Measurements from ENCODE around the gene LY6G5B.

The LY6G5B gene

DNA sequence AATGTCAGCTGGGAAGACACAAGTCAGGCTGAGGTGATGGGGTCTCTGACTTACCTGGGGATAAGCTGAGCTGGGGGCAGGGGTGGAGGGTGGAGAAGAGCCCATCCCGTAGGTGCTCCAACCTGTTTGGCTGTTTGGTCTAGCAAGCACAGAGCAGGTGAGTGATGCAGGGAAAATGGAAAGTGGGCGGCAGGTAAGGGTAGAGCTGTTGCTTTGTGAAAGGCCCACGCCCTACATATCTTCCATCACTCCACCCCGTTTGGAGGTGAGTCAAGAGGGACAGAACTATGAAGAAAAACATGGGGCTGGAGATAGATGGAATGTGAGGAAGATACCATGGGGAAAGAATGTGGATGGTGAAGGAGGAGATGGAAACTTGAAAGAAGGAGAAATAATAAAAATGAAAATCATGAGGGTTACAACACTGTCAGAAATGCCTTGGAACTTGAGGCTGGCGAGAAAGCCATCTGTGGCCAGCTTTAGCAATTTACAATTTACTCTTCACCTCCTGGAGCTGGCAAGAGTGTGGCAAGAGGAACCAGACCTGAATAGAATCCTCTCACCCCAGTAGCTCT lies 50.5 kb downstream of the LY6G5B start:
- no peaks in the 10 kb centered on the region for H3K9me3 Mint-ChIP-seq
- H3K4me1 Mint-ChIP-seq, result peaks cover 4% of the 10 kb centered on the region
- no peak overlapping the region for H3K27ac Mint-ChIP-seq
- H3K36me3 Mint-ChIP-seq (ENCODE audit: low read depth), result peaks cover 10% of the 10 kb centered on the region
- H3K27me3 Mint-ChIP-seq (ENCODE audit: low read depth), result peaks cover 4% of the 10 kb centered on the region
- H3K4me3 Mint-ChIP-seq, result no peak overlapping the region
- TF ChIP-seq, protein P1, sequence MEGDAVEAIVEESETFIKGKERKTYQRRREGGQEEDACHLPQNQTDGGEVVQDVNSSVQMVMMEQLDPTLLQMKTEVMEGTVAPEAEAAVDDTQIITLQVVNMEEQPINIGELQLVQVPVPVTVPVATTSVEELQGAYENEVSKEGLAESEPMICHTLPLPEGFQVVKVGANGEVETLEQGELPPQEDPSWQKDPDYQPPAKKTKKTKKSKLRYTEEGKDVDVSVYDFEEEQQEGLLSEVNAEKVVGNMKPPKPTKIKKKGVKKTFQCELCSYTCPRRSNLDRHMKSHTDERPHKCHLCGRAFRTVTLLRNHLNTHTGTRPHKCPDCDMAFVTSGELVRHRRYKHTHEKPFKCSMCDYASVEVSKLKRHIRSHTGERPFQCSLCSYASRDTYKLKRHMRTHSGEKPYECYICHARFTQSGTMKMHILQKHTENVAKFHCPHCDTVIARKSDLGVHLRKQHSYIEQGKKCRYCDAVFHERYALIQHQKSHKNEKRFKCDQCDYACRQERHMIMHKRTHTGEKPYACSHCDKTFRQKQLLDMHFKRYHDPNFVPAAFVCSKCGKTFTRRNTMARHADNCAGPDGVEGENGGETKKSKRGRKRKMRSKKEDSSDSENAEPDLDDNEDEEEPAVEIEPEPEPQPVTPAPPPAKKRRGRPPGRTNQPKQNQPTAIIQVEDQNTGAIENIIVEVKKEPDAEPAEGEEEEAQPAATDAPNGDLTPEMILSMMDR (IDR thresholded peaks at IDR 0.05; ENCODE audit: unreplicated experiment in 3 of 3), result no peak

DNA sequence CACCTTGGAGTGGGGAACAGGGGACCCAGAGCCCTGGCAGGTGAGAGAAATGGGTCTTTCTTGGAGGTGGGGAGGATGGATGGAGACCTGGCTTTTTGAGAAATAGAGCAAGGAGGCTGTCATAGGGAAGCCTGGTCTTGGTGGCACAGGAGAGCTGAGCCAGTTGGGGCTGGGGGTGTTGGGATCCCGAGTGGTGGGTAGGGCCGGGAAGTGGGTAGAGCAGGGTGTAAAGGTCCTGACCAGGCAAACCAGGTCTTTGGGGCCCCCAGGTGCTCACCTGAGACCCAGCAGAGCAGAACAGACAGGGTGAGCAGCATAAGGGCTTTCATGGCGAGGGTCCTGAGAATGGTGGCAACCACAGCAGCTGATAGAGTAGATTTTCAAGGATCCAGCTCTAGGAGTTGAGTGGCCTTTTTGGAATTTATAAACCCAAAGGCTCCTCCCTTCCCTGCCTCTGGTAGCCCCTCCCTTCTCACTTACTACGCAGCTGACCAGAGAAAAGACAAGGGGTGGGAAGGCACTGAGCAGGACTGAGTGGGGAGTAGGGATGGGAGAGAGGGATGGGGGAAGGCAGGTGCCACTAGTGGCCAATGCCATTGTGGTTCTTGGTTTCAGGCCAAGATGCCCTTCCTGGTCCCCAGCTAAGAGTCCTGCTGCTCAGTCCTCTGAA lies 51.7 kb downstream of the LY6G5B start, which contains the start of gene LY6G6C:
Gene LY6G6C, minus strand, starts transcription at position 396 of the 670 bp plus-strand sequence. Its CDS starts 67 bp downstream, at position 329.
- H3K4me1 Mint-ChIP-seq, result no peaks in the 10 kb centered on the region
- H3K27ac Mint-ChIP-seq, result no peak within 1 kb of the TSS
- TF ChIP-seq, protein P1 (IDR thresholded peaks at IDR 0.05; ENCODE audit: unreplicated experiment in 3 of 3), result no peak
- H3K4me3 Mint-ChIP-seq, result peak within 1 kb of the TSS in 1 of 3 experiments; percentile 38
- peaks cover 4% of the 10 kb centered on the region for H3K27me3 Mint-ChIP-seq (ENCODE audit: low read depth)
- H3K9me3 Mint-ChIP-seq, result no peaks in the 10 kb centered on the region
- peaks cover 21% of the 10 kb centered on the region for H3K36me3 Mint-ChIP-seq (ENCODE audit: low read depth)

DNA sequence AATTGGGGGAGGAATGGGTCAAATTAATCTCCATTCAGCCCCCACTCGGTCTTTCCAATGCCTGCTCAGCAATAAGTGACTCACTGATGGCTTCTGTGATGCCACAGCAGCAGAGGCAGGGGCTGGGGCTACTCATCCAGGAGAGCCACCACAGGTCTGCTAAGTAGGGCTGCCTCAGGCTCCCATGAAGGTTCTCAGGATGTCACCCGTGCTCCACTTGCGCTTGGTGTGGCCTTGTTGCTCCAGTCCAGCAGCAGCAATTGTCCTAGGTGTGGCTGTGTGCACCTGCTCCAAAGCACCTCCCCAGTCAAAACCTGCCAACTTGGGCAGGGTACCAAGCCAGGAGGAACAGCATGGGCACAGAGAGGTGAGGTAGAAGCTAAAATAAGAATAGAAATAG lies 52.4 kb downstream of the LY6G5B start:
- TF ChIP-seq, protein P1 (IDR thresholded peaks at IDR 0.05; ENCODE audit: unreplicated experiment in 3 of 3), result no peak

More for the DNA sequence above, 52.4 kb downstream of the LY6G5B start:
- Mint-ChIP-seq H3K4me3 (no peak overlapping the region), H3K27ac (no peak overlapping the region), H3K9me3 (no peaks in the 10 kb centered on the region), H3K27me3 (ENCODE audit: low read depth) (peaks cover 4% of the 10 kb centered on the region), H3K4me1 (no peaks in the 10 kb centered on the region), H3K36me3 (ENCODE audit: low read depth) (peaks cover 28% of the 10 kb centered on the region)
